Liver (tissue), 9 donors: Measurements from ENCODE around the gene RARB. TPM values are rescaled to one million over a fixed set of nuclear protein-coding genes. Genes with fewer than 3 reads are reported as not detected.

ENCODE experiments used
- DNase-seq: peaks from one replicate; pipeline ENCODE4 v3.0.0-alpha.2; 2017; ENCODE audit warnings: low spot score
- H3K27ac ChIP-seq, 2 donors: one replicate each; pipeline ENCODE4 v1.7.0; 2013; ENCODE audit warnings: inconsistent platforms in 2 of 2, low read length in 2 of 2, control low read depth in 1 of 2, low read depth in 1 of 2, mild to moderate bottlenecking in 1 of 2
- H3K27me3 ChIP-seq, 4 donors: one replicate each; pipeline versions ENCODE4 v1.6.1 to v1.7.0; 2013; ENCODE audit warnings: low read length in 3 of 4, inconsistent platforms in 1 of 4, mild to moderate bottlenecking in 1 of 4, moderate library complexity in 1 of 4; ENCODE audit not compliant: control insufficient read depth in 4 of 4, insufficient read depth in 4 of 4
- H3K36me3 ChIP-seq, 4 donors: one replicate each; pipeline versions ENCODE4 v1.6.1 to v1.7.0; 2013; ENCODE audit warnings: low read length in 3 of 4, mild to moderate bottlenecking in 3 of 4, low read depth in 1 of 4, moderate library complexity in 1 of 4; ENCODE audit not compliant: control insufficient read depth in 4 of 4, insufficient read depth in 3 of 4
- H3K4me1 ChIP-seq, 4 donors: one replicate each; pipeline versions ENCODE4 v1.6.1 to v1.7.0; 2013; ENCODE audit warnings: low read length in 3 of 4, mild to moderate bottlenecking in 3 of 4, moderate library complexity in 1 of 4; ENCODE audit not compliant: control insufficient read depth in 4 of 4, insufficient read depth in 4 of 4
- H3K4me3 ChIP-seq, 3 donors: one replicate each; pipeline versions ENCODE4 v1.6.1 to v1.7.0; 2013; ENCODE audit warnings: low read length in 3 of 3, control low read depth in 1 of 3, low read depth in 1 of 3, mild to moderate bottlenecking in 1 of 3
- H3K9ac ChIP-seq, 2 donors: one replicate each; pipeline ENCODE4 v1.7.0; 2013; ENCODE audit warnings: low read length in 2 of 2, mild to moderate bottlenecking in 2 of 2, moderate library complexity in 2 of 2, control low read depth in 1 of 2, low read depth in 1 of 2
- H3K9me3 ChIP-seq, 4 donors: one replicate each; pipeline versions ENCODE4 v1.6.1 to v1.7.0; 2013; ENCODE audit warnings: low read length in 3 of 4; ENCODE audit not compliant: control insufficient read depth in 4 of 4
- EGR1 ChIP-seq, 2 donors: IDR thresholded peaks; 2 replicates each; pipeline ENCODE4 v1.6.1; 2016 to 2018; ENCODE audit warnings: antibody characterized with exemption in 2 of 2, low read depth in 2 of 2
- FOXA1 ChIP-seq: IDR thresholded peaks from 2 replicates; pipeline ENCODE4 v1.6.1; 2016; ENCODE audit warnings: antibody characterized with exemption
- FOXA2 ChIP-seq: IDR thresholded peaks from 2 replicates; pipeline ENCODE4 v1.6.1; 2016; ENCODE audit warnings: antibody characterized with exemption
- GABPA ChIP-seq, 2 donors: IDR thresholded peaks in 1 of 2; conservative IDR thresholded peaks in 1 of 2; 2 replicates each; pipeline ENCODE4 v1.6.1; 2016; ENCODE audit warnings: antibody characterized with exemption in 2 of 2, mild to moderate bottlenecking in 1 of 2, moderate library complexity in 1 of 2
- HNF4A ChIP-seq, 2 donors: conservative IDR thresholded peaks; 2 replicates each; pipeline ENCODE4 v1.6.1; 2016; ENCODE audit warnings: antibody characterized with exemption in 2 of 2, mild to moderate bottlenecking in 2 of 2
- HNF4G ChIP-seq: IDR thresholded peaks from 2 replicates; pipeline ENCODE4 v1.6.1; 2016; ENCODE audit warnings: antibody characterized with exemption
- JUND ChIP-seq, 2 donors: IDR thresholded peaks; 2 replicates each; pipeline ENCODE4 v1.6.1; 2016; ENCODE audit warnings: antibody characterized with exemption in 2 of 2
- NR2F2 ChIP-seq: IDR thresholded peaks from 2 replicates; pipeline ENCODE4 v1.6.1; 2016; ENCODE audit warnings: antibody characterized with exemption
- RAD21 ChIP-seq, 2 donors: IDR thresholded peaks; 2 replicates each; pipeline ENCODE4 v1.6.1; 2016; ENCODE audit warnings: antibody characterized with exemption in 2 of 2, mild to moderate bottlenecking in 2 of 2
- RXRA ChIP-seq, 2 donors: IDR thresholded peaks; 2 replicates each; pipeline ENCODE4 v1.6.1; 2017 to 2018; ENCODE audit warnings: antibody characterized with exemption in 2 of 2, mild to moderate bottlenecking in 1 of 2
- SP1 ChIP-seq: IDR thresholded peaks from 2 replicates; pipeline ENCODE4 v1.6.1; 2018; ENCODE audit warnings: antibody characterized with exemption, mild to moderate bottlenecking
- TAF1 ChIP-seq: conservative IDR thresholded peaks from 2 replicates; pipeline ENCODE4 v1.6.1; 2016; ENCODE audit warnings: antibody characterized with exemption, mild to moderate bottlenecking
- YY1 ChIP-seq: IDR thresholded peaks from 2 replicates; pipeline ENCODE4 v1.6.1; 2016; ENCODE audit warnings: antibody characterized with exemption, mild to moderate bottlenecking
- whole genome bisulfite sequencing: extraction: QIAGEN DNeasy Blood & Tissue Kit; methylation state at CpG from one replicate; pipeline ENCODE4 v1.1.7; 2013; 5-methylcytosine and 5-hydroxymethylcytosine counted together
- polyA plus RNA-seq, 2 donors: library from polyadenylated mRNA; stranded (reverse) in 1 of 2; unstranded in 1 of 2; fragments of 200-250 nt in 1 of 2; fragments of >200 nt in 1 of 2; fragmentation: Nextera tagmentation in 1 of 2; extraction: Ambion mirVana in 1 of 2; gene quantifications; one replicate each; pipeline versions ENCODE4 v1.2.1 to v1.2.3, GENCODE V29; 2013 to 2015
- total RNA-seq, 2 donors: library from RNA; depleted of rRNA; stranded (reverse); fragments of >200 nt; gene quantifications; one replicate each; pipeline ENCODE4 v1.2.3, GENCODE V29; 2014
- TF ChIP-seq, protein P1 (sequence below): fragments of 150-350 bp; IDR thresholded peaks from 2 replicates; pipeline ENCODE4 v1.5.1; 2017; ENCODE audit warnings: improper control_type of control experiment, low read depth, low read length; ENCODE audit not compliant: missing input control
- TF ChIP-seq, protein P2 (sequence below): IDR thresholded peaks from 2 replicates; pipeline ENCODE4 v1.6.1; 2016; ENCODE audit warnings: antibody characterized with exemption, mild to moderate bottlenecking
- TF ChIP-seq, protein P3 (sequence below): IDR thresholded peaks from 2 replicates; pipeline ENCODE4 v1.6.1; 2016; ENCODE audit warnings: antibody characterized with exemption
- TF ChIP-seq, protein P4 (sequence below): IDR thresholded peaks from 2 replicates; pipeline ENCODE4 v1.6.1; 2016; ENCODE audit warnings: antibody characterized with exemption
- TF ChIP-seq, protein P5 (sequence below): IDR thresholded peaks from 2 replicates; pipeline ENCODE4 v1.6.1; 2016; ENCODE audit warnings: antibody characterized with exemption
- donor health status: healthy.
- donor health status: healthy.
- donor health status: healthy.
- donor health status: healthy.
- donor health status: healthy.

RARB gene
- total and polyA plus RNA-seq, 4 donors: 2.1 to 3.3 (median 2.3) TPM

DNA sequence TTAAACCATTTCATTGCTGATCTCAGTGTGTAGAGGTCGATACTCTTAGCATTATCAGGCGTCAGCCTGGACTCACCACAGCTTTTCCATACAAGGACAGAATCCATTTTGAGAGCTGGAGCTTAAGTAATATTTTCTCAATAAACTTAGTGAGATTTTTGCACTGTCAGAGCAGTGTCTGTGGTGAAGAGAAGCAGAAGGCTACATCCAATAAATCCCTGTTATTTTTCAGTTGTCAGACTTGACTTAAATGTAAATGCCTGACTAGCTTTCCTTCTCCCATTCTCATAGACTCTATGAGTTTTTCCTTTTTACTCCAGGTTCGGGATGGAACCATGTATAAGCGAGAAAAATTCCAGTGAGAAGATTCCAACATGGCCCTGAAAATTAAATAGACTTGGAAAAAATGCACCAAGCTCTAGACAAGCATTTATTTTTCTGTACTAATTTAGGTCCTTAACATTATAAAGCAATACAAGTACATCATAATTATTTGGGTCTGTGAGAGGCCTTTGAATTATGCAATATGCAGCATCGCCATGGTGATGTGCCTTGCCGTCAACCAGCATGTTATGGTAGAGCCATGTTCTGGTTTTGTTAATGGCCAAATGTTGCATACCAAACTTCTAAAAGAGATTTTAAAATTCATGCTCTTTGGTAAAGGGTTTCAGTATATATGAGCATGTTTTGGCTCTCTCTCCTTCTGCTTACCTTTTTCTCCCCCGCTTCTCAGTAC is 62.0 kb downstream of the RARB start:
- Histone ChIP-seq H3K27me3 (no peaks in the 10 kb centered on the region), H3K9ac (no peak overlapping the region), H3K9me3 (peaks cover 6 to 30% (median 11%) of the 10 kb centered on the region in 4 donors), H3K4me3 (no peak overlapping the region), H3K4me1 (no peaks in the 10 kb centered on the region), H3K36me3 (peaks cover 0 to 1% (median 0%) of the 10 kb centered on the region in 4 donors), H3K27ac (no peak overlapping the region)
- WGBS: 75% methylated on average over 7 of the region's 7 CpGs
- no peak for DNase-seq
- TF ChIP-seq HNF4G (no peak), YY1 (no peak), GABPA (IDR thresholded peaks at IDR 0.05 in 1 of 2, conservative IDR thresholded peaks at IDR 0.05 in 1 of 2) (no peak), HNF4A (conservative IDR thresholded peaks at IDR 0.05) (no peak), TAF1 (no peak), FOXA1 (no peak), FOXA2 (no peak), SP1 (no peak), RAD21 (IDR thresholded peaks at IDR 0.05) (no peak), JUND (IDR thresholded peaks at IDR 0.05) (no peak), RXRA (IDR thresholded peaks at IDR 0.05) (no peak), EGR1 (IDR thresholded peaks at IDR 0.05; ENCODE audit: low read depth in 2 of 2) (no peak), NR2F2 (no peak)
- TF ChIP-seq, protein P1, sequence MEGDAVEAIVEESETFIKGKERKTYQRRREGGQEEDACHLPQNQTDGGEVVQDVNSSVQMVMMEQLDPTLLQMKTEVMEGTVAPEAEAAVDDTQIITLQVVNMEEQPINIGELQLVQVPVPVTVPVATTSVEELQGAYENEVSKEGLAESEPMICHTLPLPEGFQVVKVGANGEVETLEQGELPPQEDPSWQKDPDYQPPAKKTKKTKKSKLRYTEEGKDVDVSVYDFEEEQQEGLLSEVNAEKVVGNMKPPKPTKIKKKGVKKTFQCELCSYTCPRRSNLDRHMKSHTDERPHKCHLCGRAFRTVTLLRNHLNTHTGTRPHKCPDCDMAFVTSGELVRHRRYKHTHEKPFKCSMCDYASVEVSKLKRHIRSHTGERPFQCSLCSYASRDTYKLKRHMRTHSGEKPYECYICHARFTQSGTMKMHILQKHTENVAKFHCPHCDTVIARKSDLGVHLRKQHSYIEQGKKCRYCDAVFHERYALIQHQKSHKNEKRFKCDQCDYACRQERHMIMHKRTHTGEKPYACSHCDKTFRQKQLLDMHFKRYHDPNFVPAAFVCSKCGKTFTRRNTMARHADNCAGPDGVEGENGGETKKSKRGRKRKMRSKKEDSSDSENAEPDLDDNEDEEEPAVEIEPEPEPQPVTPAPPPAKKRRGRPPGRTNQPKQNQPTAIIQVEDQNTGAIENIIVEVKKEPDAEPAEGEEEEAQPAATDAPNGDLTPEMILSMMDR: no peak
- TF ChIP-seq, protein P2, sequence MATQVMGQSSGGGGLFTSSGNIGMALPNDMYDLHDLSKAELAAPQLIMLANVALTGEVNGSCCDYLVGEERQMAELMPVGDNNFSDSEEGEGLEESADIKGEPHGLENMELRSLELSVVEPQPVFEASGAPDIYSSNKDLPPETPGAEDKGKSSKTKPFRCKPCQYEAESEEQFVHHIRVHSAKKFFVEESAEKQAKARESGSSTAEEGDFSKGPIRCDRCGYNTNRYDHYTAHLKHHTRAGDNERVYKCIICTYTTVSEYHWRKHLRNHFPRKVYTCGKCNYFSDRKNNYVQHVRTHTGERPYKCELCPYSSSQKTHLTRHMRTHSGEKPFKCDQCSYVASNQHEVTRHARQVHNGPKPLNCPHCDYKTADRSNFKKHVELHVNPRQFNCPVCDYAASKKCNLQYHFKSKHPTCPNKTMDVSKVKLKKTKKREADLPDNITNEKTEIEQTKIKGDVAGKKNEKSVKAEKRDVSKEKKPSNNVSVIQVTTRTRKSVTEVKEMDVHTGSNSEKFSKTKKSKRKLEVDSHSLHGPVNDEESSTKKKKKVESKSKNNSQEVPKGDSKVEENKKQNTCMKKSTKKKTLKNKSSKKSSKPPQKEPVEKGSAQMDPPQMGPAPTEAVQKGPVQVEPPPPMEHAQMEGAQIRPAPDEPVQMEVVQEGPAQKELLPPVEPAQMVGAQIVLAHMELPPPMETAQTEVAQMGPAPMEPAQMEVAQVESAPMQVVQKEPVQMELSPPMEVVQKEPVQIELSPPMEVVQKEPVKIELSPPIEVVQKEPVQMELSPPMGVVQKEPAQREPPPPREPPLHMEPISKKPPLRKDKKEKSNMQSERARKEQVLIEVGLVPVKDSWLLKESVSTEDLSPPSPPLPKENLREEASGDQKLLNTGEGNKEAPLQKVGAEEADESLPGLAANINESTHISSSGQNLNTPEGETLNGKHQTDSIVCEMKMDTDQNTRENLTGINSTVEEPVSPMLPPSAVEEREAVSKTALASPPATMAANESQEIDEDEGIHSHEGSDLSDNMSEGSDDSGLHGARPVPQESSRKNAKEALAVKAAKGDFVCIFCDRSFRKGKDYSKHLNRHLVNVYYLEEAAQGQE: no peak
- TF ChIP-seq, protein P3, sequence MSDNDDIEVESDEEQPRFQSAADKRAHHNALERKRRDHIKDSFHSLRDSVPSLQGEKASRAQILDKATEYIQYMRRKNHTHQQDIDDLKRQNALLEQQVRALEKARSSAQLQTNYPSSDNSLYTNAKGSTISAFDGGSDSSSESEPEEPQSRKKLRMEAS: no peak
- TF ChIP-seq, protein P4, sequence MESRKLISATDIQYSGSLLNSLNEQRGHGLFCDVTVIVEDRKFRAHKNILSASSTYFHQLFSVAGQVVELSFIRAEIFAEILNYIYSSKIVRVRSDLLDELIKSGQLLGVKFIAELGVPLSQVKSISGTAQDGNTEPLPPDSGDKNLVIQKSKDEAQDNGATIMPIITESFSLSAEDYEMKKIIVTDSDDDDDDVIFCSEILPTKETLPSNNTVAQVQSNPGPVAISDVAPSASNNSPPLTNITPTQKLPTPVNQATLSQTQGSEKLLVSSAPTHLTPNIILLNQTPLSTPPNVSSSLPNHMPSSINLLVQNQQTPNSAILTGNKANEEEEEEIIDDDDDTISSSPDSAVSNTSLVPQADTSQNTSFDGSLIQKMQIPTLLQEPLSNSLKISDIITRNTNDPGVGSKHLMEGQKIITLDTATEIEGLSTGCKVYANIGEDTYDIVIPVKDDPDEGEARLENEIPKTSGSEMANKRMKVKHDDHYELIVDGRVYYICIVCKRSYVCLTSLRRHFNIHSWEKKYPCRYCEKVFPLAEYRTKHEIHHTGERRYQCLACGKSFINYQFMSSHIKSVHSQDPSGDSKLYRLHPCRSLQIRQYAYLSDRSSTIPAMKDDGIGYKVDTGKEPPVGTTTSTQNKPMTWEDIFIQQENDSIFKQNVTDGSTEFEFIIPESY: no peak
- TF ChIP-seq, protein P5, sequence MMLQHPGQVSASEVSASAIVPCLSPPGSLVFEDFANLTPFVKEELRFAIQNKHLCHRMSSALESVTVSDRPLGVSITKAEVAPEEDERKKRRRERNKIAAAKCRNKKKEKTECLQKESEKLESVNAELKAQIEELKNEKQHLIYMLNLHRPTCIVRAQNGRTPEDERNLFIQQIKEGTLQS: no peak
